ENCODE data around the gene SLC35A3.

Gene SLC35A3

DNA sequence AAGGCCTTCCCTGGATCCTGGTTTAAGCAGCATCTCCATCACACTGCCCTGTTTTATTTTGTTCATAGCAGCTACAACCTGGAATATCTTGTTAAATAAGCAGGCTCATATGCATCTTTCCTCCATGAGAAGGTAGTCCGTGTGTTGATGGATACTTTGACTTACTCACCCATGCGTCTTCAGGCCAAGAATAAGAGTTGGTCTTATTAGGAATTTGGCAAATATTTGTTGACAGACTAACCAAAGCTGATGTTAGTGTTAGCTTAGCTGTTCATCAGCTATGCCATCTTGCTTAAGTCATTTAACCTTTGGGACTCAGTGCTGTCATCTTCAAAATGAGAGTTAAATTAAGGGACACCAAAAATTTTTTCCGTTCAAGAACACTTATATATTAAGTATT, 103.7 kb downstream of the SLC35A3 start:
- no peak for DNase-seq (ENCODE audit: low read depth)
- TF ChIP-seq CTCF (IDR thresholded peaks at IDR 0.05; ENCODE audit: insufficient read depth, low read depth, low read length, missing control alignments) = no peak
- H3K4me3 ChIP-seq (ENCODE audit: low read depth, low read length) = no peak overlapping the region

GRCh38 chr1:100074604-100075395, 105.0 kb downstream of the SLC35A3 start:
- no peak for TF ChIP-seq CTCF (IDR thresholded peaks at IDR 0.05; ENCODE audit: insufficient read depth, low read depth, low read length, missing control alignments)
- peak; percentile 5 for DNase-seq (ENCODE audit: low read depth)
- H3K4me3 ChIP-seq (ENCODE audit: low read depth, low read length) = no peak overlapping the region

- no peak overlapping the region for H3K4me3 ChIP-seq (ENCODE audit: low read depth, low read length)
- no peak for TF ChIP-seq CTCF (IDR thresholded peaks at IDR 0.05; ENCODE audit: insufficient read depth, low read depth, low read length, missing control alignments)
- DNase-seq (ENCODE audit: low read depth) = peak; percentile 87
Observed at GRCh38 chr1:100075773-100076172, 106.0 kb downstream of the SLC35A3 start.

DNA sequence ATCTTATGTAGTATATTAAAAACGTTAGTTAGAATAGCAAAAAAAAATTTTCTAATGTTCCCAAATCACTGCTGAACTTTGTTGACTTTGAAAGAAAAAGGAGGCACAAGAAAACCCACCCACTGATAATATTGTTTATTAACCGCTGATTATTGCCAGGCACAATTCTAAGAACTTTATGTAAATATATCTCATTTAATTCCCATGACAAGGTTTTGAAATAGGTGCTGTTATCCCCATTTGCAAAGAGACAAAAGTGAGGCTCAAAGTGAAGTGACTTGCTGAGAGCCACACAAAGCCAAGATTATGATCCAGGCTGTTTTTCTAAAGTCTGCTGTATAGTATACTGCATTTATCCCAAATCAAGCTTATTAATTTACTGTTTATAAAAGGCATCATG, 106.5 kb downstream of the SLC35A3 start:
- no peak for TF ChIP-seq CTCF (IDR thresholded peaks at IDR 0.05; ENCODE audit: insufficient read depth, low read depth, low read length, missing control alignments)
- DNase-seq (ENCODE audit: low read depth) = no peak
- peak overlapping the region; percentile 34; the same call in 1 of the 2 replicates for H3K4me3 ChIP-seq (ENCODE audit: low read depth, low read length)

GRCh38 chr1:100076744-100077143, 106.9 kb downstream of the SLC35A3 start:
- H3K4me3 ChIP-seq (ENCODE audit: low read depth, low read length) = peak overlapping the region; percentile 46
- DNase-seq (ENCODE audit: low read depth) = peak; percentile 84
- TF ChIP-seq CTCF (IDR thresholded peaks at IDR 0.05; ENCODE audit: insufficient read depth, low read depth, low read length, missing control alignments) = no peak

DNA sequence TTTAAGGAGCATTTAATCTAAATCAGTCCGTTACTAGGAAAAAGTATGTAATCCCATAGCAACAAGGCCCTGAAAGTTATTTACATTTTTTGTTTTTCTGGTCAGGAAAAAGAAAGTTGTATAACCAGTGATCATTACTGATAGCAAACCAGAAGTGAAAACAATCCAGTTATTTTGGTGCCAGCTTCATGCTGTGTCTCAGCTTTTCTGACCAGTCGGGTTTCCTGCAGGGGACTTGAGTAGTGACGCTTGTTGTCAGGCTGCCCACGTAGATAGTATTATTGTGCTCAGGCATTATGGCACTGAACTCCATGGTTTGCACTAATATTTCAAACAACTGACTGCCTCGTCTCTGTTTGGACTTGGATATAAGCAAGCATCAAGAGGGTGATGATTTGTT, 107.7 kb downstream of the SLC35A3 start:
- TF ChIP-seq CTCF (IDR thresholded peaks at IDR 0.05; ENCODE audit: insufficient read depth, low read depth, low read length, missing control alignments) = no peak
- peak overlapping the region; percentile 46 for H3K4me3 ChIP-seq (ENCODE audit: low read depth, low read length)
- DNase-seq (ENCODE audit: low read depth) = peak; percentile 87

- H3K4me3 ChIP-seq (ENCODE audit: low read depth, low read length) = no peak overlapping the region
- no peak for TF ChIP-seq CTCF (IDR thresholded peaks at IDR 0.05; ENCODE audit: insufficient read depth, low read depth, low read length, missing control alignments)
- no peak for DNase-seq (ENCODE audit: low read depth)
Observed at GRCh38 chr1:100080331-100080730, 110.5 kb downstream of the SLC35A3 start.

Data from GM12865 (cell line).